HEK293 (cell line): ENCODE data around the gene ADGRL1.
A peak's percentile ranks its signal among the peaks of the same experiment; 100 is the strongest.

Source experiments
- CTCF ChIA-PET: fragments of 350-600 bp; formaldehyde crosslinking; extraction: SDS; loops from one replicate; lab custom pipeline; 2021; ENCODE audit warnings: antibody characterized with exemption; lab: Yijun Ruan, JAX
- POLR2A ChIA-PET: fragments of 300-600 bp; formaldehyde crosslinking; extraction: SDS; loops from one replicate; lab custom pipeline; 2020; ENCODE audit warnings: antibody characterized with exemption, inconsistent platforms; lab: Yijun Ruan, JAX
- H3K27ac ChIP-seq: fragments of 200-500 bp; sonication (Bioruptor generic); 2 replicates; pipeline ENCODE4 v1.5.1; 2014; ENCODE audit warnings: low read depth, low read length, control low read depth, inconsistent platforms; ENCODE audit errors: extremely low read depth
- H3K36me3 ChIP-seq, 2 experiments: fragments of 200-500 bp in 1 of 2; sonication (Bioruptor generic) in 1 of 2; 1 replicate in 1 of 2; 2 replicates in 1 of 2; pipeline ENCODE4 v1.5.1; 2014 to 2017; ENCODE audit warnings: inconsistent platforms in 2 of 2, low read length in 2 of 2; ENCODE audit not compliant: control insufficient read depth in 2 of 2, insufficient read depth in 1 of 2
- H3K4me1 ChIP-seq: fragments of 200-500 bp; sonication (Bioruptor generic); 2 replicates; pipeline ENCODE4 v1.5.1; 2014; ENCODE audit warnings: mild to moderate bottlenecking, low read length, inconsistent platforms; ENCODE audit not compliant: control insufficient read depth, insufficient read depth
- H3K4me3 ChIP-seq: 2 replicates; pipeline ENCODE4 v1.5.1; 2011; ENCODE audit warnings: low read depth, mild to moderate bottlenecking, control low read depth, low read length, moderate library complexity
- H3K9me3 ChIP-seq: fragments of 200-500 bp; sonication (Bioruptor generic); 2 replicates; pipeline ENCODE4 v1.5.1; 2014; ENCODE audit warnings: low read depth, low read length, inconsistent platforms; ENCODE audit not compliant: control insufficient read depth, insufficient read depth
- BCL11A ChIP-seq: fragments of 450-650 bp; formaldehyde crosslinking; IDR thresholded peaks from 2 replicates; pipeline ENCODE4 v1.5.1; 2016; ENCODE audit warnings: low read depth, missing biosample characterization, missing genetic modification characterization
- CTCF ChIP-seq: fragments of 450-650 bp; formaldehyde crosslinking; IDR thresholded peaks from 2 replicates; pipeline ENCODE4 v1.5.1; 2016; ENCODE audit warnings: missing biosample characterization, missing genetic modification characterization
- FEZF1 ChIP-seq: fragments of 450-650 bp; formaldehyde crosslinking; IDR thresholded peaks from 2 replicates; pipeline ENCODE4 v1.5.1; 2016; ENCODE audit warnings: missing biosample characterization, missing genetic modification characterization
- GLIS1 ChIP-seq: fragments of 450-650 bp; formaldehyde crosslinking; IDR thresholded peaks from 2 replicates; pipeline ENCODE4 v1.5.1; 2016; ENCODE audit warnings: missing biosample characterization, missing genetic modification characterization
- GLIS2 ChIP-seq: fragments of 450-650 bp; formaldehyde crosslinking; IDR thresholded peaks from 2 replicates; pipeline ENCODE4 v1.5.1; 2016; ENCODE audit warnings: missing biosample characterization, missing genetic modification characterization
- IKZF3 ChIP-seq: fragments of 450-650 bp; IDR thresholded peaks from 2 replicates; pipeline ENCODE4 v1.5.0; 2018; ENCODE audit warnings: missing biosample characterization, mild to moderate bottlenecking, missing genetic modification characterization, moderate library complexity
- REST ChIP-seq: fragments of 450-650 bp; formaldehyde crosslinking; IDR thresholded peaks from 2 replicates; pipeline ENCODE4 v1.5.1; 2016; ENCODE audit warnings: missing biosample characterization, missing genetic modification characterization
- SP2 ChIP-seq: fragments of 450-650 bp; formaldehyde crosslinking; IDR thresholded peaks from 2 replicates; pipeline ENCODE4 v1.5.1; 2016; ENCODE audit warnings: missing biosample characterization, missing genetic modification characterization
- ZFP41 ChIP-seq: fragments of 450-650 bp; formaldehyde crosslinking; IDR thresholded peaks from 2 replicates; pipeline ENCODE4 v1.5.1; 2016; ENCODE audit warnings: missing biosample characterization, missing genetic modification characterization, borderline replicate concordance
- ZNF157 ChIP-seq: fragments of 450-650 bp; formaldehyde crosslinking; IDR thresholded peaks from 2 replicates; pipeline ENCODE4 v1.5.1; 2016; ENCODE audit warnings: missing biosample characterization, missing genetic modification characterization
- ZNF335 ChIP-seq: fragments of 450-650 bp; formaldehyde crosslinking; conservative IDR thresholded peaks from 2 replicates; pipeline ENCODE4 v1.5.1; 2016; ENCODE audit warnings: missing biosample characterization, missing genetic modification characterization
- ZNF341 ChIP-seq: fragments of 450-650 bp; formaldehyde crosslinking; IDR thresholded peaks from 2 replicates; pipeline ENCODE4; 2016; ENCODE audit warnings: low read depth, missing biosample characterization, missing genetic modification characterization
- ZNF529 ChIP-seq: fragments of 450-650 bp; formaldehyde crosslinking; IDR thresholded peaks from 2 replicates; pipeline ENCODE4 v1.5.1; 2017; ENCODE audit warnings: missing genetic modification characterization, missing biosample characterization; ENCODE audit not compliant: insufficient replicate concordance
- ZNF555 ChIP-seq: fragments of 450-650 bp; formaldehyde crosslinking; conservative IDR thresholded peaks from 2 replicates; pipeline ENCODE4 v1.5.1; 2017; ENCODE audit warnings: missing biosample characterization, mild to moderate bottlenecking, missing genetic modification characterization, inconsistent platforms
- ZNF600 ChIP-seq: fragments of 450-650 bp; formaldehyde crosslinking; IDR thresholded peaks from 2 replicates; pipeline ENCODE4 v1.5.1; 2016; ENCODE audit warnings: missing biosample characterization, missing genetic modification characterization
- ZNF629 ChIP-seq: fragments of 450-650 bp; formaldehyde crosslinking; IDR thresholded peaks from 2 replicates; pipeline ENCODE4 v1.5.1; 2017; ENCODE audit warnings: missing biosample characterization, missing genetic modification characterization
- ZNF777 ChIP-seq: fragments of 450-650 bp; formaldehyde crosslinking; IDR thresholded peaks from 2 replicates; pipeline ENCODE4 v1.5.1; 2017; ENCODE audit warnings: missing biosample characterization, missing genetic modification characterization, borderline replicate concordance
- ZNF843 ChIP-seq: fragments of 450-650 bp; formaldehyde crosslinking; IDR thresholded peaks from 2 replicates; pipeline ENCODE4 v1.5.1; 2016; ENCODE audit warnings: missing biosample characterization, missing genetic modification characterization
- ZSCAN5A ChIP-seq: fragments of 450-650 bp; formaldehyde crosslinking; IDR thresholded peaks from 2 replicates; pipeline ENCODE4 v1.5.1; 2016; ENCODE audit warnings: missing biosample characterization, missing genetic modification characterization
- ZXDB ChIP-seq: fragments of 450-650 bp; formaldehyde crosslinking; IDR thresholded peaks from 2 replicates; pipeline ENCODE4 v1.5.1; 2016; ENCODE audit warnings: missing biosample characterization, missing genetic modification characterization

Gene ADGRL1

GRCh38 chr19:14120497-14120780, 85.5 kb downstream of the ADGRL1 start:
- Histone ChIP-seq H3K4me1 (peaks cover 3% of the 10 kb centered on the region), H3K27ac (no peak overlapping the region), H3K4me3 (no peak overlapping the region), H3K9me3 (no peaks in the 10 kb centered on the region), H3K36me3 (peaks cover 15 to 45% of the 10 kb centered on the region in 2 experiments)
- POLR2A ChIA-PET, result interaction anchor here (1.7 kb wide), 1 partner anchor 17 kb away, joined by 6 read pairs; no protein-coding TSS in a partner anchor
- TF ChIP-seq ZXDB (tag by site-specific recombination) (no peak), BCL11A (no peak), FEZF1 (tag by site-specific recombination) (no peak), CTCF (no peak), SP2 (no peak)
- CTCF ChIA-PET, result interaction anchor here (0.7 kb wide), 1 partner anchor 16 kb away, joined by 4 read pairs; the partner anchor contains the start of gene ASF1B

- ChIA-PET POLR2A (no interaction called here), CTCF (interaction anchor here (0.7 kb wide), 1 partner anchor 17 kb away, joined by 4 read pairs; the partner anchor contains the start of gene ASF1B)
- no peak for TF ChIP-seq ZNF777 (tag by site-specific recombination)
- TF ChIP-seq ZNF341 (tag by site-specific recombination), result 0 out of 2 replicates have a peak, but pooled peaks have one; percentile 11
- TF ChIP-seq IKZF3, result peak; percentile 67
- TF ChIP-seq ZFP41 (tag by site-specific recombination), result no peak
- TF ChIP-seq ZSCAN5A (tag by site-specific recombination), result no peak
- peak; percentile 32; the same call in 1 of the 2 replicates for TF ChIP-seq GLIS1 (tag by site-specific recombination)
- no peak for TF ChIP-seq ZNF843 (tag by site-specific recombination)
- no peak for TF ChIP-seq ZNF629 (tag by site-specific recombination)
- TF ChIP-seq ZNF555 (tag by site-specific recombination), result no peak
- TF ChIP-seq ZNF600, result peak; percentile 55
- no peak for TF ChIP-seq ZNF529 (tag by site-specific recombination)
- TF ChIP-seq ZNF335 (tag by site-specific recombination), result 0 out of 2 replicates have a peak, but pooled peaks have one; percentile 14
- 0 out of 2 replicates have a peak, but pooled peaks have one; percentile 6 for TF ChIP-seq SP2
- TF ChIP-seq REST (tag by site-specific recombination), result no peak
- TF ChIP-seq ZNF157 (tag by site-specific recombination), result no peak
- peak; percentile 55; the same call in 1 of the 2 replicates for TF ChIP-seq GLIS2 (tag by site-specific recombination)
- Histone ChIP-seq H3K36me3 (peaks cover 12 to 39% of the 10 kb centered on the region in 2 experiments), H3K4me1 (peaks cover 3% of the 10 kb centered on the region), H3K4me3 (no peak overlapping the region), H3K9me3 (no peaks in the 10 kb centered on the region), H3K27ac (no peak overlapping the region)
Observed at GRCh38 chr19:14119644-14120496, 86.1 kb downstream of the ADGRL1 start.
